Parathyroid adenoma (tissue), 2 donors: ENCODE data around the gene NTRK3.

ENCODE experiments used
- H2AFZ ChIP-seq: fragments of 300-600 bp; sonication (generic); one replicate; pipeline ENCODE4 v1.7.0; 2017; ENCODE audit warnings: antibody characterized with exemption, mild to moderate bottlenecking
- H3K27ac ChIP-seq: fragments of 300-600 bp; sonication (generic); one replicate; pipeline ENCODE4 v1.7.0; 2017
- H3K27me3 ChIP-seq: fragments of 300-600 bp; sonication (generic); one replicate; pipeline ENCODE4 v1.7.0; 2017; ENCODE audit warnings: low read length; ENCODE audit not compliant: control insufficient read depth, insufficient read depth
- H3K36me3 ChIP-seq: fragments of 300-600 bp; sonication (generic); one replicate; pipeline ENCODE4 v1.7.0; 2017; ENCODE audit warnings: low read length; ENCODE audit not compliant: control insufficient read depth, insufficient read depth
- H3K4me1 ChIP-seq: fragments of 300-600 bp; sonication (generic); one replicate; pipeline ENCODE4 v1.7.0; 2017; ENCODE audit warnings: control low read depth
- H3K4me2 ChIP-seq: fragments of 300-600 bp; sonication (generic); one replicate; pipeline ENCODE4 v1.7.0; 2017; ENCODE audit warnings: low read length
- H3K4me3 ChIP-seq: fragments of 300-600 bp; sonication (generic); one replicate; pipeline ENCODE4 v1.7.0; 2017; ENCODE audit warnings: low read depth, low read length
- H3K79me2 ChIP-seq: fragments of 300-600 bp; sonication (generic); one replicate; pipeline ENCODE4 v1.7.0; 2017; ENCODE audit warnings: control low read depth
- H3K9ac ChIP-seq: fragments of 300-600 bp; sonication (generic); one replicate; pipeline ENCODE4 v1.7.0; 2017; ENCODE audit warnings: mild to moderate bottlenecking
- H3K9me3 ChIP-seq: fragments of 300-600 bp; sonication (generic); one replicate; pipeline ENCODE4 v1.7.0; 2017; ENCODE audit warnings: low read length; ENCODE audit not compliant: control insufficient read depth
- TF ChIP-seq, protein P1 (sequence below): fragments of 300-600 bp; sonication (generic); IDR thresholded peaks from one replicate; pipeline ENCODE4 v1.7.0; 2017; ENCODE audit warnings: antibody characterized with exemption, mild to moderate bottlenecking
- donor health status: primary hyperparathyroidism.

The NTRK3 gene

DNA sequence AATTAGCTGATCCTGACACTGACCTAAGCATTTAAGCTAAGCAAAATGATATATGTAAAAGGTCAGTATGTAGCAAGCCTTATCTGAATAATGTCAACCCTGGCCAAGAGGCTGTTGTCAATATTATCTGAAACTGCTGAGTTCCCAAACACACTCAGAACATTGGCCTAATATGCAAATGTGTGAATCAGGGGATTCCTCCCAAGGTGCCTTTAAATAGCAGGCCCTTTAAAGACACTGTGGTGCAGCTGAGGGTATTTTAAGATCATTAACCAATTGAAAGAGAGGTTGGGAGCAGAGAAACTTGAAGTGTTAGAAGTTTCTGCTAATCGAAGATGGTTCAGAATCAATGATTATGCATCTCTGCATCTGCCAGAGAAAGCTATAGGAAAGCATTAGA lies 207.0 kb downstream of the NTRK3 start:
- Histone ChIP-seq H2AFZ (no peak overlapping the region), H3K4me1 (no peaks in the 10 kb centered on the region)

DNA sequence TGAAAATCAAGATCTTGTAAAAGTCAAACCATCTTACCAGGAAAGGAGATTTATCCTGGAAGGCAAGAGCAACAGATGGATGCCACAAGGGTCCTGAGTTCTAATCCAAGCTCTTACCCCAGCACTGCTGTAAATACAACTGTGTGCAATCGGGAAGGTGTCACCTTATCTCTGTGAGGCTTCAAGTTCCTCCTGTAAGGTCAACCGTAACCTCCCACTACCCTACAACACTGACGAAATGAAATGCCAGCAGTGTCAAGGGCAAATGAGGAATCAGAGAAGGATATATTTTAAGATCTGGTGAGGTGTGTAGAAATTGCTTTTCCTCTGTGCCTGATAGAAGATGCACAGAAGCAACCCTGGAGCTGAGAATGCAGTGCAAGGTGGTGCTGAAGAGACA lies 207.8 kb downstream of the NTRK3 start:
- H3K4me1 ChIP-seq, result no peaks in the 10 kb centered on the region
- H2AFZ ChIP-seq, result no peak overlapping the region
- TF ChIP-seq, protein P1, sequence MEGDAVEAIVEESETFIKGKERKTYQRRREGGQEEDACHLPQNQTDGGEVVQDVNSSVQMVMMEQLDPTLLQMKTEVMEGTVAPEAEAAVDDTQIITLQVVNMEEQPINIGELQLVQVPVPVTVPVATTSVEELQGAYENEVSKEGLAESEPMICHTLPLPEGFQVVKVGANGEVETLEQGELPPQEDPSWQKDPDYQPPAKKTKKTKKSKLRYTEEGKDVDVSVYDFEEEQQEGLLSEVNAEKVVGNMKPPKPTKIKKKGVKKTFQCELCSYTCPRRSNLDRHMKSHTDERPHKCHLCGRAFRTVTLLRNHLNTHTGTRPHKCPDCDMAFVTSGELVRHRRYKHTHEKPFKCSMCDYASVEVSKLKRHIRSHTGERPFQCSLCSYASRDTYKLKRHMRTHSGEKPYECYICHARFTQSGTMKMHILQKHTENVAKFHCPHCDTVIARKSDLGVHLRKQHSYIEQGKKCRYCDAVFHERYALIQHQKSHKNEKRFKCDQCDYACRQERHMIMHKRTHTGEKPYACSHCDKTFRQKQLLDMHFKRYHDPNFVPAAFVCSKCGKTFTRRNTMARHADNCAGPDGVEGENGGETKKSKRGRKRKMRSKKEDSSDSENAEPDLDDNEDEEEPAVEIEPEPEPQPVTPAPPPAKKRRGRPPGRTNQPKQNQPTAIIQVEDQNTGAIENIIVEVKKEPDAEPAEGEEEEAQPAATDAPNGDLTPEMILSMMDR, result no peak
- H3K4me3 ChIP-seq, result no peak overlapping the region
- H3K4me2 ChIP-seq, result no peak overlapping the region
- H3K27me3 ChIP-seq, result no peaks in the 10 kb centered on the region
- no peaks in the 10 kb centered on the region for H3K36me3 ChIP-seq
- H3K27ac ChIP-seq, result no peak overlapping the region
- no peaks in the 10 kb centered on the region for H3K9me3 ChIP-seq
- H3K79me2 ChIP-seq, result no peaks in the 10 kb centered on the region
- no peak overlapping the region for H3K9ac ChIP-seq

More for the DNA sequence above, 207.0 kb downstream of the NTRK3 start:
- TF ChIP-seq, protein P1, result no peak
- Histone ChIP-seq H3K79me2 (no peaks in the 10 kb centered on the region), H3K4me3 (no peak overlapping the region), H3K9ac (no peak overlapping the region), H3K4me2 (no peak overlapping the region), H3K27ac (no peak overlapping the region), H3K36me3 (no peaks in the 10 kb centered on the region), H3K9me3 (no peaks in the 10 kb centered on the region), H3K27me3 (no peaks in the 10 kb centered on the region)

DNA sequence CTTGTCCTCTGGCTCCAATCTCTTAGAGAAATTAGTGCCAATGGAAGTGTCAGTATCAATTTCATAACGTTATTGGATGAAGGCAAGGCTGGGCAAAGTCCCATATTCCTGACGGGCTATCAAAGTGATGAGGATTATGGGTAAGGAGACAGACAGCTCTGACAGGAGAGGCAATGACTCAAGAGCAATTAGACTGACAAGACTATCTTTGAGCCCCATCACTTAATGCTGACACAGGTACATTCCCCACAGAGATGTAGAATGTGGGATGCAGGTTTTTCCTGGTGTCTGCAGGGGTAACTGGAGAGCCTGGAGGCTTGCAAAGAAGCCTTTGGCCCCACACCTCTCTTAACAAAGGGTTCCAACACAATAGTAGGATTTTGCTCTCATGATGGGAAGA lies 208.3 kb downstream of the NTRK3 start:
- no peak overlapping the region for H3K27ac ChIP-seq
- TF ChIP-seq, protein P1, result no peak

DNA sequence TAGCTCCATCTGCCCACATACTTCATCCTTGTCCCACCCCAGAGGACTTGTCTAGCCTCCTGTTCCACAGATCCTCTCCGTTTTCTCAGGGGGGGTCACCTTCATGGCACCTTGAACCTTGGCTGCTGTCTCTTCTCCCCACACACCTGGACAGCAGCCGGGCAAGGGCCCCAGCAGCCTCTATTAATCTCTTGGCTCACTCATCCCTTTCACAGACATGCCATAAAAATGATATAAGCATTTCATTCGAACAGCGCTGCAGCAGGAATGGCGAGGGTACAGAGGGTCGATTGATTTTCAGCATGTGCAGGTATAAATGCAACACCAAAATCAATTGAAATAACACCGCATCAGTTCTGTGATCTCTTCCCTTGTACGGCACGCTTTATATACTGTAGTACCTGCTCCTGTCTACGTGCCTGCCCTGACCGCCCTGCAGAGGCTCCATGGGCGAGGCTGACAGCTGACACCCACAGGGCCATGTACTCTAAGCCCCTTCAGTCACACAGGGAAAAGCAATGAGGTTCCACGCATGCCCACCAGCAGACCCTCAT lies 209.9 kb downstream of the NTRK3 start:
- no peak overlapping the region for H3K4me3 ChIP-seq
- no peaks in the 10 kb centered on the region for H3K27me3 ChIP-seq
- TF ChIP-seq, protein P1, result no peak
- H3K4me1 ChIP-seq, result no peaks in the 10 kb centered on the region
- H3K9me3 ChIP-seq, result no peaks in the 10 kb centered on the region
- no peaks in the 10 kb centered on the region for H3K79me2 ChIP-seq
- no peak overlapping the region for H2AFZ ChIP-seq
- no peak overlapping the region for H3K4me2 ChIP-seq
- no peaks in the 10 kb centered on the region for H3K36me3 ChIP-seq
- no peak overlapping the region for H3K9ac ChIP-seq
- no peak overlapping the region for H3K27ac ChIP-seq

More for the DNA sequence above, 208.3 kb downstream of the NTRK3 start:
- H3K9me3 ChIP-seq, result no peaks in the 10 kb centered on the region
- no peak overlapping the region for H2AFZ ChIP-seq
- no peak overlapping the region for H3K9ac ChIP-seq
- no peaks in the 10 kb centered on the region for H3K36me3 ChIP-seq
- H3K4me3 ChIP-seq, result no peak overlapping the region
- H3K79me2 ChIP-seq, result no peaks in the 10 kb centered on the region
- H3K27me3 ChIP-seq, result no peaks in the 10 kb centered on the region
- H3K4me1 ChIP-seq, result no peaks in the 10 kb centered on the region
- H3K4me2 ChIP-seq, result no peak overlapping the region

DNA sequence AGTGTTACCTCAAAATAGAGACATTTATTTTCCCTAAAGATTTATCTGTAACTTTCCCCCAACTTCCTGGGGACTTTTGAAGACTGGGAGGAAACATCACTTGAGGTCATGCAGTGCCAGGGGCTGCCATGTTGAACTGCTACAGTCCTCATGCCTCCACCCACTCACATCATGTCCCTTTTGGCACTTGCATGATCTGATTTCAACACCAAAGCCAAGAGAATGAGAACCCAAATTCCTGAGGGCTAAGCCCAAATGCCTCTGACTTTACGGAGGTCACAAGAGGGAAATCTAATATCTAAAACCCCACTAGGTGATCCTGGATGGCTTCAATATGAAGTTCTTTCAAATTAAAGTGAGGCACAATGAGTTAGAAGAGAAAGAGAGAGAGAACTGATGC lies 213.1 kb downstream of the NTRK3 start:
- no peaks in the 10 kb centered on the region for H3K27me3 ChIP-seq
- no peak overlapping the region for H3K27ac ChIP-seq

More for the DNA sequence above, 213.1 kb downstream of the NTRK3 start:
- Histone ChIP-seq H3K4me3 (no peak overlapping the region), H3K9ac (no peak overlapping the region), H3K4me2 (no peak overlapping the region), H3K36me3 (no peaks in the 10 kb centered on the region), H3K79me2 (no peaks in the 10 kb centered on the region), H2AFZ (no peak overlapping the region), H3K4me1 (no peaks in the 10 kb centered on the region), H3K9me3 (no peaks in the 10 kb centered on the region)
- TF ChIP-seq, protein P1, result no peak
